ENCODE measurements around the gene RBPJ.
"Not testable (repeated sequence)": the region's sequence is repeated elsewhere in the genome, so short reads cannot be mapped to it uniquely, and the experiment has no call there.

The RBPJ gene

DNA sequence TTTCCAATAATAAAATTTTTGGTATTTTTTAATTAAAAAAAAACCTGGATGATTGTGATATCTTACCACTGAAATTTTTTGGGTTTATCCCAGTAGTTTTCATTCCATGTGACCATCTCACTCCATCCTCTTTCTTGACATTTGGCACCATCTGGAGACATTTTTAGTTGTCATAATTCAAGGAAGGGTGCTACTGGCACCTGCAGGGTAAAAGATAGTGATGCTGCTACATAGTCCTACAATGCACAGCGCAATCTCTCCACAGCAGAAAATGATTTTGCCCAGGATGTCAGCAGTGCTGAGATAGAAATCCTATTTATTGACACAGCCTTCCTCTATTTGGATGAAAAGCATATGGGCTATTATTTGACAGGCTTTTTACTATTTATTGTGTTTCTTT lies 79.3 kb downstream of the RBPJ start:
- no peak for DNase-seq (ENCODE audit: extremely low read depth, insufficient read length)
- H3K4me3 ChIP-seq (replicated peaks; ENCODE audit: low read depth, low read length) = no peak overlapping the region
- TF ChIP-seq, protein P1, sequence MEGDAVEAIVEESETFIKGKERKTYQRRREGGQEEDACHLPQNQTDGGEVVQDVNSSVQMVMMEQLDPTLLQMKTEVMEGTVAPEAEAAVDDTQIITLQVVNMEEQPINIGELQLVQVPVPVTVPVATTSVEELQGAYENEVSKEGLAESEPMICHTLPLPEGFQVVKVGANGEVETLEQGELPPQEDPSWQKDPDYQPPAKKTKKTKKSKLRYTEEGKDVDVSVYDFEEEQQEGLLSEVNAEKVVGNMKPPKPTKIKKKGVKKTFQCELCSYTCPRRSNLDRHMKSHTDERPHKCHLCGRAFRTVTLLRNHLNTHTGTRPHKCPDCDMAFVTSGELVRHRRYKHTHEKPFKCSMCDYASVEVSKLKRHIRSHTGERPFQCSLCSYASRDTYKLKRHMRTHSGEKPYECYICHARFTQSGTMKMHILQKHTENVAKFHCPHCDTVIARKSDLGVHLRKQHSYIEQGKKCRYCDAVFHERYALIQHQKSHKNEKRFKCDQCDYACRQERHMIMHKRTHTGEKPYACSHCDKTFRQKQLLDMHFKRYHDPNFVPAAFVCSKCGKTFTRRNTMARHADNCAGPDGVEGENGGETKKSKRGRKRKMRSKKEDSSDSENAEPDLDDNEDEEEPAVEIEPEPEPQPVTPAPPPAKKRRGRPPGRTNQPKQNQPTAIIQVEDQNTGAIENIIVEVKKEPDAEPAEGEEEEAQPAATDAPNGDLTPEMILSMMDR (IDR thresholded peaks at IDR 0.05; ENCODE audit: insufficient read depth, low read length, poor library complexity, severe bottlenecking) = no peak
- no peaks in the 10 kb centered on the region for H3K27me3 ChIP-seq (replicated peaks; ENCODE audit: control insufficient read depth, insufficient read depth, low read length)
- H3K36me3 ChIP-seq (ENCODE audit: control insufficient read depth, insufficient read depth, low read length) = peaks cover 2% of the 10 kb centered on the region

- H3K4me3 ChIP-seq (replicated peaks; ENCODE audit: low read depth, low read length); H3K36me3 ChIP-seq (ENCODE audit: control insufficient read depth, insufficient read depth, low read length); H3K27me3 ChIP-seq (replicated peaks; ENCODE audit: control insufficient read depth, insufficient read depth, low read length); DNase-seq (ENCODE audit: extremely low read depth, insufficient read length): not testable (repeated sequence)
These were observed 81.2 kb downstream of the RBPJ start for GRCh38 chr4:26402017-26402416.

GRCh38 chr4:26402458-26402857 lies 81.6 kb downstream of the RBPJ start:
- no peaks in the 10 kb centered on the region for H3K27me3 ChIP-seq (replicated peaks; ENCODE audit: control insufficient read depth, insufficient read depth, low read length)
- TF ChIP-seq, protein P1 (IDR thresholded peaks at IDR 0.05; ENCODE audit: insufficient read depth, low read length, poor library complexity, severe bottlenecking) = no peak
- DNase-seq (ENCODE audit: extremely low read depth, insufficient read length) = peak; percentile 19
- H3K36me3 ChIP-seq (ENCODE audit: control insufficient read depth, insufficient read depth, low read length) = peaks cover 4% of the 10 kb centered on the region
- H3K4me3 ChIP-seq (replicated peaks; ENCODE audit: low read depth, low read length) = no peak overlapping the region

DNA sequence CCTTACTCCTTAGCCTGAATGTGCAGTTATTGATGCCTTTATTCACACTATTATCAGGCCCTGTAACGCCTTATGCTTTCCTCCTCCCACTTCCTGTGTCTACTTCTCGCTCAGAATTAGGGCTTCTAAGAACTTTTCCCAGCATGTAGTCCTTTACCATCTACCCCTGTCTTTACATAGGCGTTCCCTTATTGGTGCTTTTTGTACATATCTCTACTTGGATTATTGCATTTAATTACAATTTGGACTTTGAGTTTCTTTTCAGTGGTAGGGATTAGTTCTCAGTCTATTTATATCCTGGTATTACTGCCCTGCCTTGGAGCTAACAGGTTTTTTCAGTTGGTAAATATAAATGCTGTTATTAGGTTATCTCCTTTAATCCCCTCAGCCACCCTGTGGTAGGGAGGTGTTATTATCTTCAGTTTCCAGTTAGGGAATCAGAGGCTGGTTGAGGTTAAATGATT lies 84.0 kb downstream of the RBPJ start:
- TF ChIP-seq, protein P1 (IDR thresholded peaks at IDR 0.05; ENCODE audit: insufficient read depth, low read length, poor library complexity, severe bottlenecking) = no peak
- no peak for DNase-seq (ENCODE audit: extremely low read depth, insufficient read length)
- Histone ChIP-seq H3K27me3 (replicated peaks; ENCODE audit: control insufficient read depth, insufficient read depth, low read length) (no peaks in the 10 kb centered on the region), H3K36me3 (ENCODE audit: control insufficient read depth, insufficient read depth, low read length) (peaks cover 2% of the 10 kb centered on the region; the same call in 1 of the 2 replicates), H3K4me3 (replicated peaks; ENCODE audit: low read depth, low read length) (no peak overlapping the region)

DNA sequence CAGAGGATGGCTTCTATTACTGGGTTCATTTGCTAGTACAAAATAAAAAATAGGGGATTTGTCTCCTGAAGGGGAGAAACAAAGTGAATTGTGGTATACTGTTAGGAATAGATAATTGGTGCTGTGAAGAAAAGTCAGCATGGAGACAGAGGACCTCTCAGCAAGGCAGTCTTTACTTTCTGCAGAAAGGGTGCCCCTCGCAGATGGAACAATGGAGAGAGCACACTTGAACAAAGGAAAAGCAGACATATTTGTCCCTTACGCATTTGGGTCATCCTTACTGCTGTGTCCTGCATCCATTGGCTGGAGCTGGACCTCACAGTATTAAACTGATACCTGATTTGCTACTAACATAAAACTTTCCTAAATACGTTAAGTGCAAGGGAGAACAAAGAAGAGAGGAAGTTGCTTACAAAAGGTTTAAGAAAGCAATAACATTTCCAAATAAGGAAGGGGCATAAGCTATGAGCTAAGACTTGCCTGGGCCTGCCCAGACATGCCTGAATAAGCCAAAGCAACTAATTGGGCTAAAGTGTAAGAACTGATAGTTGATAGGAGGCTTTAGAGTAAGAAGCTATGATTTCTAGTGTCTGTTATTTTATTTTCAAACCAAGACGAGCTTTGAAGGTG lies 85.6 kb downstream of the RBPJ start:
- no peak overlapping the region for H3K4me3 ChIP-seq (replicated peaks; ENCODE audit: low read depth, low read length)
- TF ChIP-seq, protein P1 (IDR thresholded peaks at IDR 0.05; ENCODE audit: insufficient read depth, low read length, poor library complexity, severe bottlenecking) = no peak
- no peaks in the 10 kb centered on the region for H3K27me3 ChIP-seq (replicated peaks; ENCODE audit: control insufficient read depth, insufficient read depth, low read length)
- no peak for DNase-seq (ENCODE audit: extremely low read depth, insufficient read length)
- H3K36me3 ChIP-seq (ENCODE audit: control insufficient read depth, insufficient read depth, low read length) = peaks cover 2% of the 10 kb centered on the region; the same call in 1 of the 2 replicates

GRCh38 chr4:26407476-26407875 lies 86.7 kb downstream of the RBPJ start:
- no peak for DNase-seq (ENCODE audit: extremely low read depth, insufficient read length)
- TF ChIP-seq, protein P1 (IDR thresholded peaks at IDR 0.05; ENCODE audit: insufficient read depth, low read length, poor library complexity, severe bottlenecking) = no peak
- Histone ChIP-seq H3K27me3 (replicated peaks; ENCODE audit: control insufficient read depth, insufficient read depth, low read length) (no peaks in the 10 kb centered on the region), H3K36me3 (ENCODE audit: control insufficient read depth, insufficient read depth, low read length) (peaks cover 2% of the 10 kb centered on the region; the same call in 1 of the 2 replicates), H3K4me3 (replicated peaks; ENCODE audit: low read depth, low read length) (no peak overlapping the region)

Measured in GM06990 (cell line).